ENCODE measurements around the gene LGR5.

Gene LGR5

GRCh38 chr12:71607494-71608330 is 168.1 kb downstream of the LGR5 start:
- no peak for DNase-seq

GRCh38 chr12:71610031-71610795 is 170.6 kb downstream of the LGR5 start:
- no peak for DNase-seq

DNA sequence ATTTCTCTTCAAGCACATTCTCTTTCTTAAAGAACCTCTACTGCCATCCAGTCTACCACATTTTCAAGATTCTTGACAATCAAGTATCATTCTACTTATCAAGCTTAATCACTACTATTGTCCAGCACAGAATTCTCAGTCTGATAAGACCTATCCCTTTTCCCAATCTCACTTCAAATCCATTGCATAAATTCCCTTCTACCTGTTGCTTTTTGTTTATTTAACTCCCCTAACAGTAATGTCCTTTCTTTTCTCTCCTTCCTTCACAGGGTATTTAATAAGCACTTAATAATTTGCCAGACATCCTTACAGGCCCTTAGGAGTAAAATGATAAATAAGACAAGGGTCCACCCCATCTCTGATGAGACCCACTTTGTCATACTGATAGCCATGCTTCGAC is 182.3 kb downstream of the LGR5 start:
- no peak for DNase-seq

- no peak for DNase-seq
Observed at GRCh38 chr12:71625476-71625875, 185.9 kb downstream of the LGR5 start.

GRCh38 chr12:71626098-71626497 is 186.5 kb downstream of the LGR5 start:
- DNase-seq: no peak

DNA sequence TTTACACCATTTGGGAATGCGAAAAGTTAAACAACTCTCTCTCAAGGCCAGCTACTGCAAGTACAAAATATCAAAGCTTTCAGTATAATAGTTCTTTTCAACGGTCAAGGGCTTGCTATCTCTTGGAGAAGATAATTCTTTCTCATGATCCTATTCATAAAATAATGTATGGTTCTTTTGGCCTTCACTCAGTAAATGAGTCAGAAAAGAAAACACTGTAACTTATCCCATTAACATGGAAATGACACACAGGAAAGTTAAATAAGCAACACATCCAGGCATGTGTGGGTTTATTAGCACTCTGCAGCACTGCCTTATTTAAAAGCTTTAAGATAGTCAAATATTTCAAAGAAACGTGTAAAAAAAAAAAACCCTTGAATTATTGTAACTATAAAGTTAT is 187.2 kb downstream of the LGR5 start:
- DNase-seq: no peak

DNA sequence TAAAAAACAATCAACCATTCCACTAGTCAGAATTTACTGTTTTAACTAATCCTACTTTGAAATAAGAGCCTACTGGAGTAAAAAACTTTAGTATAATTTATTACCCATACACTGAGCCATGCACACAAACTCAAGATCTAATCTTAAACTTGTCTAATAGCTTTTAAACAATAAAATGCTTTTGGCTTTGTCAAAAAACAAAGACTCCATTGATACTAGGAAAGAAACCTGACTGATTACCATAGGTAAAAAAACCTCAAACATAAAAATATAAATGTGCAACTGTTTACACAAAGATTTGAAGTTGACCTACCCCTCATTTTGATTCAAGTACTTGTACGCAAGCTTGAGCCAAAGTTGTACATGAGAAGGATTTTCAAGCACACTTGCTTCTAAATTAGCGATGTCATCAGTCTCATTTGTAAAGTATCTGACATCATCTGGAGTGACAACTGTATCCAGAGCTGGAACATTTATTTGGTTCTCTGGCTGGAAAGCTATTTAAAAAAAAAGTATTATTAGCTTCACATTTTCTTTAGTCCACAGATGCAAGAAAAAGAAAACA is 187.9 kb downstream of the LGR5 start:
- no peak for DNase-seq

All from NCI-H2029 (cell line).